ENCODE measurements around the gene DIPK1C. TPM values are rescaled to one million over a fixed set of nuclear protein-coding genes. Genes with fewer than 3 reads are reported as not detected.

Gene DIPK1C
- total RNA-seq (2022) (not detected in 2 replicates), Bru-seq, nascent RNA (not detected), BruChase-seq, experiment 1, labeled RNA remaining after a 6-hour chase (not detected), BruChase-seq, experiment 2, labeled RNA remaining after a 2-hour chase (percentile 4 among the genes with signal in this experiment)
- long read RNA-seq: 0 reads

- intact Hi-C loops (cut with micrococcal nuclease; ENCODE audit: unreplicated experiment): no loop called here
- H3K36me3 Mint-ChIP-seq (ENCODE audit: insufficient read depth, unreplicated experiment): peaks cover 5% of the 10 kb centered on the region
- CTCF ChIA-PET: no interaction called here
- H3K4me3 Mint-ChIP-seq (ENCODE audit: low read depth, unreplicated experiment): peak within 1 kb of the TSS; percentile 66
- H3K9me3 Mint-ChIP-seq (ENCODE audit: low read depth, unreplicated experiment): no peaks in the 10 kb centered on the region
- no TSS peak for BruUV-seq (replicated peaks)
- no peak for DNase-seq
- H3K27ac Mint-ChIP-seq (ENCODE audit: unreplicated experiment): no peak within 1 kb of the TSS
- peaks cover 100% of the 10 kb centered on the region for H3K27me3 Mint-ChIP-seq (ENCODE audit: unreplicated experiment)
- H3K4me1 Mint-ChIP-seq (ENCODE audit: low read depth, unreplicated experiment): peaks cover 8% of the 10 kb centered on the region
- no peak for TF ChIP-seq CTCF (IDR thresholded peaks at IDR 0.05; ENCODE audit: unreplicated experiment)
Observed at GRCh38 chr18:74457043-74457724, at the start of gene DIPK1C. Gene DIPK1C, minus strand, starts transcription at chr18:74457308. Its CDS starts 49 bp downstream, at chr18:74457259.

GRCh38 chr18:74506448-74507084, 49.5 kb upstream of the DIPK1C start:
- no peak overlapping the region for H3K27ac Mint-ChIP-seq (ENCODE audit: unreplicated experiment)
- no peaks in the 10 kb centered on the region for H3K9me3 Mint-ChIP-seq (ENCODE audit: low read depth, unreplicated experiment)
- CTCF ChIA-PET: no interaction called here
- no peaks in the 10 kb centered on the region for H3K27me3 Mint-ChIP-seq (ENCODE audit: unreplicated experiment)
- peaks cover under 1% of the 10 kb centered on the region for H3K4me1 Mint-ChIP-seq (ENCODE audit: low read depth, unreplicated experiment)
- intact Hi-C loops (cut with micrococcal nuclease; ENCODE audit: unreplicated experiment): no loop called here
- no peak for TF ChIP-seq CTCF (IDR thresholded peaks at IDR 0.05; ENCODE audit: unreplicated experiment)
- DNase-seq: no peak
- BruUV-seq (replicated peaks): no TSS peak
- no peak overlapping the region for H3K4me3 Mint-ChIP-seq (ENCODE audit: low read depth, unreplicated experiment)
- peaks cover 75% of the 10 kb centered on the region for H3K36me3 Mint-ChIP-seq (ENCODE audit: insufficient read depth, unreplicated experiment)

- CTCF ChIA-PET: no interaction called here
Observed at GRCh38 chr18:74505776-74506175, 48.7 kb upstream of the DIPK1C start.

GRCh38 chr18:74503137-74503536, 46.0 kb upstream of the DIPK1C start:
- H3K27ac Mint-ChIP-seq (ENCODE audit: unreplicated experiment): no peak overlapping the region
- H3K36me3 Mint-ChIP-seq (ENCODE audit: insufficient read depth, unreplicated experiment): peaks cover 71% of the 10 kb centered on the region
- intact Hi-C loops (cut with micrococcal nuclease; ENCODE audit: unreplicated experiment): no loop called here
- CTCF ChIA-PET: no interaction called here
- no TSS peak for BruUV-seq (replicated peaks)
- TF ChIP-seq CTCF (IDR thresholded peaks at IDR 0.05; ENCODE audit: unreplicated experiment): no peak
- H3K4me1 Mint-ChIP-seq (ENCODE audit: low read depth, unreplicated experiment): peaks cover 31% of the 10 kb centered on the region
- no peak for DNase-seq
- H3K27me3 Mint-ChIP-seq (ENCODE audit: unreplicated experiment): no peaks in the 10 kb centered on the region
- H3K4me3 Mint-ChIP-seq (ENCODE audit: low read depth, unreplicated experiment): no peak overlapping the region
- H3K9me3 Mint-ChIP-seq (ENCODE audit: low read depth, unreplicated experiment): no peaks in the 10 kb centered on the region

More at GRCh38 chr18:74505776-74506175, 48.7 kb upstream of the DIPK1C start:
- DNase-seq: no peak
- H3K4me3 Mint-ChIP-seq (ENCODE audit: low read depth, unreplicated experiment): no peak overlapping the region
- TF ChIP-seq CTCF (IDR thresholded peaks at IDR 0.05; ENCODE audit: unreplicated experiment): no peak
- H3K9me3 Mint-ChIP-seq (ENCODE audit: low read depth, unreplicated experiment): no peaks in the 10 kb centered on the region
- no TSS peak for BruUV-seq (replicated peaks)
- H3K36me3 Mint-ChIP-seq (ENCODE audit: insufficient read depth, unreplicated experiment): peaks cover 78% of the 10 kb centered on the region
- intact Hi-C loops (cut with micrococcal nuclease; ENCODE audit: unreplicated experiment): no loop called here
- peaks cover 8% of the 10 kb centered on the region for H3K4me1 Mint-ChIP-seq (ENCODE audit: low read depth, unreplicated experiment)
- no peak overlapping the region for H3K27ac Mint-ChIP-seq (ENCODE audit: unreplicated experiment)
- H3K27me3 Mint-ChIP-seq (ENCODE audit: unreplicated experiment): no peaks in the 10 kb centered on the region

All from Calu3 (cell line).